HG03108 (cell line): ENCODE results near the gene WFS1.

Experiments used
- ATAC-seq: cut with Tn5 transposase; IDR thresholded peaks from one replicate; pipeline ENCODE4 v1.9.1; 2021; ENCODE audit warnings: moderate library complexity; ENCODE audit not compliant: unreplicated experiment

Gene WFS1

GRCh38 chr4:6233929-6234328 is 35.7 kb upstream of the WFS1 start:
- ATAC-seq, result no peak

DNA sequence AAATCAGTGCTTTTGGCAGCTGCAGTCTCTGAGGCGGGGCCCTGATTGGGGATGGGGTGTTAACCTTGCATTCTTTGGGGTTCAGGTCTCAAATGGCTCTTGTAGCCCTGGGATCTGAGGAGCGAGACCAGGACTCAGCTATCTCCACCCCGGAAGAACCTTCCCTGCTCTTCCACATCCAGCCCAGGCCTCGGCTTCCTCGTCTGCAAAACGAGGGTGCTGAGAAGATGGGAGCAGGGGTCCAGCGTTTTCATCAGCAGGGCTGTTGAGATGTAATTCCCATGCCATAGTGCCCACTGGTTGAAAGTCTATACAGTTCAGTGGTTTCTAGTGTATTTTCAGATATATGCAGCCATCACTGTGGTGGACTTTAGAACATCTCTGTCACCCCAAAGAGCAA is 34.6 kb upstream of the WFS1 start:
- ATAC-seq, result no peak

GRCh38 chr4:6235901-6236640 is 33.6 kb upstream of the WFS1 start:
- ATAC-seq, result no peak

GRCh38 chr4:6236816-6237390 is 32.7 kb upstream of the WFS1 start:
- ATAC-seq, result no peak

- no peak for ATAC-seq
These were observed 30.2 kb upstream of the WFS1 start for GRCh38 chr4:6239486-6239885.

- ATAC-seq, result no peak
These were observed 29.7 kb upstream of the WFS1 start for GRCh38 chr4:6239968-6240367.

- no peak for ATAC-seq
These were observed 28.4 kb upstream of the WFS1 start for GRCh38 chr4:6241062-6241845.

DNA sequence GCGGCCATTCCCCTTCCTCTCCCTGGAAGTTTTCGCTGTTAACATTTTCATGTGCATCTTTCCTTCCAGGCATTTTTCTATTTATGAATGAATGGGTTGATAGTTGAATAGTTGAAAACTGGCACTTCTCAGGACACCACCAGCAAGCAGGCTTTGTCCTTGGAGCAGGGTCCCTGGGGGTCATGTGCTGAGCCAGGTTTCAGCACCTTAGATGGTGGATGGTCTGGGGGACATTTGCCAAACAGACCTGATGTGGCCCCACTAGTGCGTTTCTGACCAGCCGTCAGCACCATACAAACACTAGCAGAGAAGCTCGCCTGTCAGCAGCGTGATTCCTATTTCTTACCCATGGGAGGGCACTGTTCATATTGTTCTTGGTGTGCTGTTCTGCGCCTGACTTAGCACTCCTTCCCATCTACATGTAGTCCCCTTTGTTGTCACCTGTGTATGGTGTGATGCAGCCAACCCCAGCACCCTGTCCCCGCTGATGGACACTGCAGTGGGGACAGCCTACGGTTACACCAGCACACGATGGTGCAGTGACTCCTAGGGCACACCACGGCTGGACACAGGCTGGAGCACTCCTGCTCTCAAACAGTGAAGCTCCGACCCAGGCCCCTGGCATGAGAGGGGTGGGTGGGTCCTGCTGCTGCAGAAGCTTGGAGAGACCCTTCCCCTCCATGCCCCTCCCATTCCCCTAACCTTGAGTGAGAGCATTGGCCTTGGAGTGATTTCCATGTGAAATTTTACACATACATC is 27.2 kb upstream of the WFS1 start:
- no peak for ATAC-seq

- no peak for ATAC-seq
These were observed 24.1 kb upstream of the WFS1 start for GRCh38 chr4:6245246-6246169.

GRCh38 chr4:6246170-6246634 is 23.4 kb upstream of the WFS1 start:
- no peak for ATAC-seq

- ATAC-seq, result no peak
These were observed 21.3 kb upstream of the WFS1 start for GRCh38 chr4:6248394-6248793.

GRCh38 chr4:6250235-6250983 is 19.2 kb upstream of the WFS1 start:
- ATAC-seq, result no peak

DNA sequence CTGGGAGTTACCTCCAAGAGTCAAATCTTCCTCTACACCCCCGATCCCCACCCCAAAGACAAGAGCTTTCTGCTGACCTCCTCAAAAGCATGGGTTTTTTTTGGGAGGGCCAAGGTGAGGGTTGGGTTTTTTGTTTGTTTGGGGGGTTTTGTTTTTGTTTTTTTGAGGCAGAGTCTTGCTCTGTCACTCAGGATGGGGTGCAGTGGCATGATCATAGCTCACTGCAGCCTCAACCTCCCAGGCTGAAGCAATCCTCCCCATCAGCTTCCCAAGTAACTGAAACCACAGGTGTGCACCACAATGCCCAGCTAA is 18.7 kb upstream of the WFS1 start:
- no peak for ATAC-seq

GRCh38 chr4:6251365-6251764 is 18.3 kb upstream of the WFS1 start:
- ATAC-seq, result no peak

DNA sequence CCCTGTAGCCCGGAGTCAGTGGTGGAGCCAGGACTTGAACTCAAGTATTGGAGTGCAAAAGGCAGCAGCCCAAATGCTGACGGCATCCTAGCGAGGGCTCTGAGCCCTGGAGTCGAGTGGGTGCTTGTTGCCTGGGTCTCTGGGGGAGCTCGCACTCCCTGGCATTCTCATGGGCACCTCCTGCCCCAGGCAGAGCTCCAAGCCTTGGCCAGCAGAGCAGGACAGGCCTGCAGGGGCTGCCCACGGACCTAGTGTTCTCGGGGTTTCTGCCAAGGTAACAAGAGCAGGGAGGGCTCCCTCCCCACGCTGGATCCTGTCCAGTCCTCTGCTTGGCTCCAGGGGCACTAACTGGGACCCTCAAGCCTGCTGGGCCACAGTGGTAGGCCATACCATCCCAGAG is 17.6 kb upstream of the WFS1 start:
- no peak for ATAC-seq

- no peak for ATAC-seq
These were observed 16.5 kb upstream of the WFS1 start for GRCh38 chr4:6253111-6253510.

GRCh38 chr4:6253961-6254360 is 15.7 kb upstream of the WFS1 start:
- no peak for ATAC-seq

DNA sequence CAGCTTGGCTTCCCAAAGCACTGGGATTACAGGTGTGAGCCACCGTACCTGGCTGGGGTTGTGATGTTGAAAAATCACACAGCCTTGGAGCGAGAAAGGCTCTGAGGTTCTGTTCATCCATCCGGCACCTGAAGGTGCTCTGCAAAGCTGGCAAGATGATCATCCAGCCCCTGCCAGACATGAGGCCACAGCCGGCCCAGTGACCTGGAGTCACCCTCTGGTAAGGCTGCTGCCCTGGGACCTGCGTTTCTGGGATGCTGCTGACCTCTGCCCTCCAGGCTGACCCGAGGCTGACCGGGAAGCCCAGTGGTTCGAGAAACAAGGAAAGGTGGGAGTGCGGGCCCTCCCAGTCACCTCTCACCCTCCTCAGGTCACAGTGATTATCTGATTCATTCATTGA is 13.5 kb upstream of the WFS1 start:
- no peak for ATAC-seq

- no peak for ATAC-seq
These were observed 12.2 kb upstream of the WFS1 start for GRCh38 chr4:6257247-6258025.
